IPS-15b (cell line): Measurements from ENCODE around the gene PMPCB.
"Not testable (repeated sequence)": the region's sequence is repeated elsewhere in the genome, so short reads cannot be mapped to it uniquely, and the experiment has no call there.

ENCODE experiments used
- H3K27me3 ChIP-seq: one replicate; pipeline ENCODE4 v1.6.1; 2013; ENCODE audit warnings: low read length; ENCODE audit not compliant: control insufficient read depth, insufficient read depth
- H3K36me3 ChIP-seq: one replicate; pipeline ENCODE4 v1.6.1; 2013; ENCODE audit warnings: low read length; ENCODE audit not compliant: control insufficient read depth, insufficient read depth
- H3K4me1 ChIP-seq: one replicate; pipeline ENCODE4 v1.6.1; 2013; ENCODE audit warnings: mild to moderate bottlenecking, low read length; ENCODE audit not compliant: control insufficient read depth, insufficient read depth
- H3K4me3 ChIP-seq: one replicate; pipeline ENCODE4 v1.5.1; 2013; ENCODE audit warnings: low read depth, low read length
- H3K9ac ChIP-seq: one replicate; pipeline ENCODE4 v1.6.1; 2013; ENCODE audit warnings: low read depth, mild to moderate bottlenecking, low read length
- H3K9me3 ChIP-seq: one replicate; pipeline ENCODE4 v1.6.1; 2013; ENCODE audit warnings: mild to moderate bottlenecking, low read length; ENCODE audit not compliant: control insufficient read depth, insufficient read depth

Gene PMPCB

DNA sequence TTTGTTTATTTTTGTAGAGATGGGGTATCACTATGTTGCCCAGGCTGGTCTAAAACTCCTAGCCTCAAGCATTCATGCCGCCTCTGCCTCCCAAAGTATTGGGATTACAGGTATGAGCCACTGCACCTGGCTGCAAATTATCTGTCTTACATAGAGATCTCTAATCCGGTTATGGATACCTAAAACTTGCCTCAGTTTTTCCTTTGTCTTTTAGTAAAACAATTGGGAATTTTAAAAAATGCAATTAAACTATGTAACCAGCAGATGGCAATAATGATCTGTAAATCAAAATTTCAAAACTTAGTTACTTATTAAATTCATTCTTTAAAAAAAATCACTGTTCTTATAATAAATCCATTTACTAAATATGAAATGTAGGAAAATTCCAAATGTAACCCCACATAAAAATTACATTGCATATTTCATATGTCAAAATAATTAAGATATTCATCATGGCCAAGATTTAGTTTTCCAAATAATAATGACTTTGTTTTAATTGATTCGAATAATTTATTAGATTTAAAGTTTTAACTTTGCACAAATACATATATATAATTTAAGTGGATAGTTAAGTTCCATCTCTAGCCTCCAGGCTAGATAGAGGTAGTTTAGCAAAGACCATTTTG is 14.3 kb upstream of the PMPCB start:
- not testable (repeated sequence) for H3K36me3 ChIP-seq, H3K4me3 ChIP-seq, H3K9me3 ChIP-seq, H3K4me1 ChIP-seq, H3K9ac ChIP-seq
- H3K27me3 ChIP-seq: peaks cover 26% of the 10 kb centered on the region

DNA sequence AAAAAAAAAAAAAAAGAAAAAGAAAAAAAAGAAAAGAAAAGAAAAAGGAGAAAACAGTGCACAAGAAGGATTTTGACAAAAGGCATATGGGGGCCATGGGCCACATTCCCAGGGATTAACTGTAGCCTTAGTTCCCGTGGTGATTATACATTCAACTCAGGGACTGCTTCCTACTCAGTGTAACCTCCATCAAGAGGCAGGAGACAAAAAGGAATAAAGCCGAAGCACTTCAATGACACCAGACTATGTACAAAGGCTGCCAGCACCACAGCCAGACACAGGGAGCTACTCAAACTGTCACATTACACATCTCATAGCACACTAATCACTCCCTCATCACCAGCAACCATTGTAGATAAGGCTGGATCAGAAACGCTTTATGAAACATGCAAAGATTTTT is 5.1 kb upstream of the PMPCB start:
- H3K36me3 ChIP-seq: no peaks in the 10 kb centered on the region
- H3K9me3 ChIP-seq: no peaks in the 10 kb centered on the region
- no peak overlapping the region for H3K9ac ChIP-seq
- H3K27me3 ChIP-seq: no peaks in the 10 kb centered on the region
- H3K4me3 ChIP-seq: no peak overlapping the region
- H3K4me1 ChIP-seq: peaks cover 3% of the 10 kb centered on the region

DNA sequence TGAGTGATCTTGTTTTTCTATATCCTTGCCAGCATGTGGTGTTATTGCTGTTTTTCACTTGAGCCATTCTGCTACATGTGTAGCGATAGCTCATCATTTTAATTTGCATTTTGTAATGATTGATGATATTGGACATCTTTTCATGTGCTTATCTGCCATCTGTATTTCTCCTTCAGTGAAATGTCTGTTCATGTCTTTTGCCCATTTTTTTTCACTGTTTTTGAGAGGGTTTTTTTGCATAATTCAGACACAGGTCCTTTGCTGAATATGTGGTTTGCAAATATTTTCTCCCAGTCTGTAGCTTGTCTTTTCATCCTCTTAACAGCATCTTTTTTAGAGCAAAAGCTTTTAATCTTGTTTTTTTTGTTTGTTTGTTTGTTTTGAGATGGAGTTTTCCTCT is 3.7 kb upstream of the PMPCB start:
- Histone ChIP-seq H3K36me3 (no peaks in the 10 kb centered on the region), H3K9ac (no peak overlapping the region)

DNA sequence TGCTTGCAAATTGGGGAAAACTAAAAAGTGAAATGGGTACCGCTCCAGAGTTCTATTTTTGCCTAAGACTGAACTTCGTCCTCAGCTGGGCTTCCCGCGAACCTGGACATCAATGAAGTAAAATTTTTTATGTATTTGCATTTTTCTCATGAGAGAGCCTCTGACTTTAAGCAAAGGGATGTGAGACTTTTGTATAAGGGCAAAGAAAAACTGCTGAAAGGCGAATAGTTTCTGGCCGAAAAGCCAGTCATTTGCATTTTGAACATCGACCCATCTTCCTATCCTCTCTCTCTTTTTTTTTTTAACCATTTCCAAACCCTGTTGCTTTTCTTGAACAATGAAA is 573 bp downstream of the PMPCB start:
- Histone ChIP-seq H3K36me3 (peaks cover 6% of the 10 kb centered on the region), H3K9ac (peak overlapping the region; percentile 84), H3K9me3 (no peaks in the 10 kb centered on the region), H3K4me1 (peaks cover 3% of the 10 kb centered on the region), H3K27me3 (no peaks in the 10 kb centered on the region), H3K4me3 (peak overlapping the region; percentile 81)

More for the DNA sequence above, 3.7 kb upstream of the PMPCB start:
- Histone ChIP-seq H3K4me1 (peaks cover 3% of the 10 kb centered on the region), H3K27me3 (no peaks in the 10 kb centered on the region), H3K4me3 (no peak overlapping the region), H3K9me3 (no peaks in the 10 kb centered on the region)

DNA sequence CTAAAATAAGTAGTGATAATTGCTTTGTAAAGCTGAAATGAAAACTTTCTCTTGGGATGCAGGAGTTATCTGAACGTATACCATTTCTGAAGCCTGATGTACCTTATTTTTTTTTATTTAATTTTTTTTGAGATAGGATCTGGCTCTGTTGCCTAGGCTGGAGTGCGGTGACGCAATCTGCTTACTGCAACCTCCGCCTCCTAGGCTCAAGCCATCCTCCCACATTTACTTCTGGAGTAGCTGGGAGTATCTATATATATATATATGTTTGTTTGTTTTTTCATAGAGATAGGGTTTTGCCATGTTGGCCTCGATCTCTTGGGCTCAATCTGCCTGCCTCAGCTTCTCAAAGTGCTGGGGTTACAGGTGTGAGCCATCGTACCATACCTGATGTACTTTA is 2.4 kb downstream of the PMPCB start:
- Histone ChIP-seq H3K36me3 (peaks cover 6% of the 10 kb centered on the region), H3K27me3 (no peaks in the 10 kb centered on the region), H3K4me3 (no peak overlapping the region), H3K4me1 (peaks cover 3% of the 10 kb centered on the region), H3K9ac (no peak overlapping the region), H3K9me3 (no peaks in the 10 kb centered on the region)

DNA sequence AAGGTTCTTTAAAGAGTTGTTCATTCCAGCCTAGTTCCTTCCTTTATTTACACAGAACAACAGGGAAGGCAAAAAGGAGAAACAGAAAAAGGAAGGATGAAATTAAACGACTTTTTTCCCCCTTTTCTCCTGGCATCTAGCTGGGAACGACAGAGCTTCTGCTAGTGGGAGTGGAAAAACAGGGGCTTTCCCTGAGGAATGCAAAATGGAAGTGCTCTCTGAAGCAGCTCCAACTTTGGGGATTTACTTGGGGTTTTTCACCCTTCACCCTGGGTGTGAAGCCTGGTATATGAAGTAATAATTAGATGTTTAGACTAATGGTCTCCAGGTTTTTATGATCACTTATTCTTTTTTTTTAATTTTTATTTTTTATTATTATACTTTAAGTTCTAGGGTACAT is 4.2 kb downstream of the PMPCB start:
- H3K36me3 ChIP-seq: peaks cover 6% of the 10 kb centered on the region
- H3K27me3 ChIP-seq: no peaks in the 10 kb centered on the region
- H3K9me3 ChIP-seq: no peaks in the 10 kb centered on the region
- no peak overlapping the region for H3K4me3 ChIP-seq
- H3K9ac ChIP-seq: no peak overlapping the region
- H3K4me1 ChIP-seq: peaks cover 3% of the 10 kb centered on the region

DNA sequence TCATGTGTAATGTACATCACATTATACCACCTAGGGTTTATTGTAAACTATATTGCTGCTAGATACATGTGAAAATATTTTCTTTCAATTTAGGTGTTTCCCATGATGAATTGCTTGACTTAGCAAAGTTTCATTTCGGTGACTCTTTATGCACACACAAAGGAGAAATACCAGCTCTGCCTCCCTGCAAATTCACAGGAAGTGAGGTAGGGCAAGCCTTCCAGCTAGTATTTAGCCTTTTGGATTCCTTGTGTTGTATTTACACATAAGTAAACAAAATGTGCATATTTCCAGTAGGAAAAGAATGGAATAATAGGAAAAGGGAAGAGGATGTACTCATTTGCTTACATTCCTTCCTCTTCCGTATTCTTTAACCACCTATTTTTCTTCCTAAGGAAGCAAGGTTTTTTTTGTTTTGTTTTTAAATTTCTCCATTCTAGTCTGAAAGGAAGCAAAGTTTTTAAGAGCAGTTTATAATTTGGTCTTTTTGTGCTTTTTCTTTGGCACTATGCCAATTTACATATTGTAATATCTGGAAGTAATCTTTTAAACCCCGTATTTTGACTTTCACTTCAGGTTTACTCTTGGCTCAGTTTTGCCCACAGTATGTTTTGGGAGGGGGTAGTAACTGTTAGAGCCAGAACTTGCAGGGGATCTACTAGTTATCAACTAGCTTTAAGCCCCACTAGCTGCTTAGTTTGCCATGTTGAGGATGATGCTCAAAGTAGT is 10.4 kb downstream of the PMPCB start:
- H3K27me3 ChIP-seq: no peaks in the 10 kb centered on the region
- H3K9ac ChIP-seq: no peak overlapping the region
- peaks cover 11% of the 10 kb centered on the region for H3K36me3 ChIP-seq
- H3K4me1 ChIP-seq: no peaks in the 10 kb centered on the region
- no peak overlapping the region for H3K4me3 ChIP-seq
- no peaks in the 10 kb centered on the region for H3K9me3 ChIP-seq

DNA sequence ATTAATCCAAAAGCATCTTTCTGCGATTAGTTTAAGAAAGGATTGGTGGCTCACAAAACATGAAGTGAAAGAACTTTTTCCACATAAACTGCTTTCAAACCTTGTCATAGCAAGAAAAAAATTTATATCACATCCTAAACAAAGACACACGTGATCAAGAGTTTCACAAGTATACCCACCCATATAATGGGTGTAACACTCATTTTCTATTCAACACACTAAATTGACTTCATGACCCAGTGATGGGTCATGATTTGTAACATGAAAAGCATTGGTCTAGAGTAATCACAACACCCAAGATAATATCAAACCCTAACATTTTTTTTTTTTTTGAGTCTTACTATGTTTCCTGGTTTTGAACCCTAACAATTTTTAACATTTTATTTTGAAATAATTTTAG is 17.6 kb downstream of the PMPCB start:
- Histone ChIP-seq H3K36me3 (peaks cover 44% of the 10 kb centered on the region), H3K9me3 (no peaks in the 10 kb centered on the region), H3K27me3 (no peaks in the 10 kb centered on the region), H3K4me1 (no peaks in the 10 kb centered on the region), H3K4me3 (no peak overlapping the region), H3K9ac (no peak overlapping the region)

DNA sequence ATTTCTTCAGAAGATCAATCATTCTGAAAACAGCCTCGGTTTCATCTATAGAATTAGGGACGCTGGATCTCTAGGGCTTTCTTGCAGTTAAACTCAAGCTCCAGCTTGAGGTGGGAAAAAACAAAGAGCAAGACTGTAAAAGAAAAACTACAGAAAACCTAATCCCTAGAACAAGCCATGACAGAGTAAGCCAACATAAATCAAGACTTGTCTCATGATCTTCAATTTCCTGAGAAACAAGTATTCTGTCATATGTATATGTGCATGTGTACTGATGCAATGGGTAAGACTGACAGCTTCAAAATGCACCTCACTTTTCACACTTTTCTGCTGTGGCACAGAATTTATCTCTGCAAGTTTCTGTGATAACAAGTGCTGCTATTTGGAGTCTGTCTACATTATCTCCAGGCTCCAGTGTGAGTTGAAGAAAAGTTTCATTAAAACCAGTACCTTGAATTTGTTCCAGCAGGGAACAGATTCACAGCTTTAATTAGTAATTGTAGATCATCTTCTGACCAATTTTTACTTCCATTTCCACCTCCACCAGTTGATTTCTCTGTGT is 19.2 kb downstream of the PMPCB start:
- peaks cover 46% of the 10 kb centered on the region for H3K36me3 ChIP-seq
- H3K4me1 ChIP-seq: no peaks in the 10 kb centered on the region
- H3K27me3 ChIP-seq: no peaks in the 10 kb centered on the region
- no peaks in the 10 kb centered on the region for H3K9me3 ChIP-seq
- no peak overlapping the region for H3K4me3 ChIP-seq
- H3K9ac ChIP-seq: no peak overlapping the region

DNA sequence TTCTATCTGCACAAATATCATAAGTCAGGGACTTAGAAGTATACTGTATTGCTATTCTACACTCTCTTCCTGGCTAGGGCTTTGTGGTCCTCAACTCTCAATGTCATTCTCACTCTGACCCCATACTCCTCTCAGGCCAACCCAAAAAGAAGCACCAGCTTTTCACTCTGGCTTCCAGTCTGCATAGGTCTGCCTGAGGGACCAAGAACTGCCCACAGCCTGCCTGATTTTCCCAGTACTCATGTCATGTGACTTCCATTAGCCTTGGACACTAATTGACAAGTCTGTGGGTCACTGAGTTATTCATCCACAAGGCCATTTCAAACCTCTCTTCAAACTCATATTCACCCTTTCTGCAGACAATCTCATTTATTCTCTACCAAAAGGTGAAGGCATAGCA is 19.8 kb downstream of the PMPCB start:
- no peaks in the 10 kb centered on the region for H3K4me1 ChIP-seq
- H3K4me3 ChIP-seq: no peak overlapping the region
- H3K9me3 ChIP-seq: no peaks in the 10 kb centered on the region
- peaks cover 44% of the 10 kb centered on the region for H3K36me3 ChIP-seq
- H3K9ac ChIP-seq: no peak overlapping the region
- H3K27me3 ChIP-seq: no peaks in the 10 kb centered on the region

DNA sequence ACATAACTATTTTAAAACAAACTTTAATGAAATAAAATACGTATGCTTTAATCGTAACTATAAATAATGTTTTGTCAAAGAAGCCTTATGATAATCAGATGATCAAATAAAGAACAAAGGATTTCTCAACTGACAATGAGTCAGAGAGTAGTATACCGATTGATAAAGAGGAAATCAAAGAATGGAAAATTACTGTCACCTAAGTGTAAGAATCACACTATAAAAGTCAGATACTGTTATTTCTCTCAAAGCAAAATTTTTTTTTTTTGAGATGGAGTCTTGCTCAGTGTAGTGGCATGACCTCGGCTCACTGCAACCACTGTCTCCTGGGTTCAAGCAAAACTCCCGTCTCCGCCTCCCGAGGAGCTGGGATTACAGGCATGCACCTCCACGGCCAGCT is 28.5 kb downstream of the PMPCB start:
- Histone ChIP-seq H3K9me3 (no peaks in the 10 kb centered on the region), H3K4me1 (peaks cover 2% of the 10 kb centered on the region), H3K36me3 (peaks cover 20% of the 10 kb centered on the region), H3K9ac (no peak overlapping the region), H3K27me3 (no peaks in the 10 kb centered on the region), H3K4me3 (no peak overlapping the region)

DNA sequence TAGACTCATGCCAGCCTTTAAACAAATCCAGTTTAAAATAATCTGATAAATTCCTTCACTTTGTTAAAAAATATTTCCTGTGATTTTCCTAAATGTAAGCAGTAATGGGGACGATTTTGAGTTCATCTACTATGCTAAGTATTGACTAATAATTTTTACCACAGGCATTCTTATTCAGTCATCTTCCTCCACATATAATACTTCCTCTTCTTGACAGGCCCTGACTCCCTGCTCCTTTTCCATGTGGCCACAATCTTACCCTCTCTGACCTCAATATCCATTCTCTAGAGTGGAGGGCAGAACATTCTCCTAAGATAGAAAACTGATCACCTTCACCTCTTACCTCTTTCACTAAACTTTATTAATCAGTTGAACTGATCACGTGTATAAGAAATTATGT is 39.5 kb downstream of the PMPCB start:
- no peaks in the 10 kb centered on the region for H3K27me3 ChIP-seq
- no peak overlapping the region for H3K4me3 ChIP-seq
- no peaks in the 10 kb centered on the region for H3K4me1 ChIP-seq
- no peak overlapping the region for H3K9ac ChIP-seq
- no peaks in the 10 kb centered on the region for H3K9me3 ChIP-seq
- peaks cover 16% of the 10 kb centered on the region for H3K36me3 ChIP-seq
